Measurements from ENCODE around the gene MYLK. TPM values are rescaled to one million over a fixed set of nuclear protein-coding genes. Genes with fewer than 3 reads are reported as not detected.

MYLK gene
- total and polyA plus RNA-seq, 9 of the 15 experiments (the other 6 are each of a cell fraction or from before 2014, with no cell fraction given) = 0.11 to 0.53 (median 0.18) TPM; not detected in 2

GRCh38 chr3:123818921-123819429 is 65.2 kb downstream of the MYLK start:
- Histone ChIP-seq H3K4me2 (ENCODE audit: insufficient read depth, low read length) (no peak overlapping the region), H3K9me3 (replicated peaks; ENCODE audit: control insufficient read depth, insufficient read depth, low read depth, low read length) (no peaks in the 10 kb centered on the region), H3K9ac (ENCODE audit: insufficient read depth in 1 of 2, low read depth in 2 of 2, low read length in 2 of 2) (no peak overlapping the region), H3K27ac (ENCODE audit: extremely low read depth, low read depth, low read length) (no peak overlapping the region), H3K4me3 (no peak overlapping the region), H3K79me2 (ENCODE audit: control insufficient read depth, insufficient read depth, low read length) (no peaks in the 10 kb centered on the region), H3K36me3 (ENCODE audit: control insufficient read depth, insufficient read depth, low read length) (no peaks in the 10 kb centered on the region), H3K4me1 (replicated peaks in 1 of 2; ENCODE audit: control insufficient read depth in 2 of 2, insufficient read depth in 2 of 2, low read length in 2 of 2) (no peaks in the 10 kb centered on the region), H3K27me3 (ENCODE audit: control insufficient read depth in 2 of 2, insufficient read depth in 2 of 2, low read length in 2 of 2) (no peaks in the 10 kb centered on the region), H3K9me1 (ENCODE audit: control insufficient read depth, insufficient read depth, low read length) (no peaks in the 10 kb centered on the region), H4K20me1 (replicated peaks; ENCODE audit: control insufficient read depth, insufficient read depth, low read length) (no peaks in the 10 kb centered on the region), H2AFZ (ENCODE audit: low read depth, low read length) (no peak overlapping the region)
- ChIA-PET POLR2A (no interaction called here), CTCF (ENCODE audit: low intra/inter-chr PET ratio) (no interaction called here)
- in situ Hi-C loops (cut with MboI) = no loop called here
- DNase-seq (ENCODE audit: extremely low read depth in 1 of 4, low spot score in 3 of 4) (no peak), FAIRE-seq (no peak), ATAC-seq (no peak)
- 0% methylated on average over 2 of the region's 2 CpGs for WGBS (ENCODE audit: insufficient coverage, low coverage, missing lambda C conversion rate)
- TF ChIP-seq EP300 (IDR thresholded peaks at IDR 0.05; ENCODE audit: low read length) (no peak), AFF1 (IDR thresholded peaks at IDR 0.05; ENCODE audit: low read depth in 1 of 2, partially characterized antibody in 2 of 2) (no peak), CBX8 (IDR thresholded peaks at IDR 0.05; ENCODE audit: borderline replicate concordance, extremely low read depth, low read depth, low read length, poor library complexity, severe bottlenecking) (no peak), POLR3G (IDR thresholded peaks at IDR 0.05; ENCODE audit: extremely low read depth, insufficient read length, insufficient replicate concordance) (no peak), U2AF1 (optimal IDR thresholded peaks at IDR 0.05; ENCODE audit: low read depth, low read length) (no peak), IRF9 (tag; IDR thresholded peaks at IDR 0.05) (no peak), ARID3A (IDR thresholded peaks at IDR 0.05; ENCODE audit: borderline replicate concordance, low read depth, low read length) (no peak), SRSF1 (IDR thresholded peaks at IDR 0.05; ENCODE audit: low read depth, low read length) (no peak), ZNF444 (CRISPR knock-in tag; IDR thresholded peaks at IDR 0.05) (no peak), BMI1 (IDR thresholded peaks at IDR 0.05; ENCODE audit: low read length) (no peak)
- BruUV-seq (replicated peaks) = no TSS peak
- intact Hi-C loops (cut with micrococcal nuclease) = no loop called here

Measured in K562 (cell line).